A549 (cell line): Measurements from ENCODE around the gene ACKR1. TPM values are rescaled to one million over a fixed set of nuclear protein-coding genes. Genes with fewer than 3 reads are reported as not detected.
A peak's percentile ranks its signal among the peaks of the same experiment; 100 is the strongest.

Source experiments
- ATAC-seq, 2 experiments: fragments of 200-7000 bp in 1 of 2; fragments of >200 bp in 1 of 2; cut with Nextera tagmentation in 1 of 2; cut with Tn5 transposase in 1 of 2; 3 replicates each; pipeline versions ENCODE4 v1.8.0 to v1.9.1; 2018 to 2020; ENCODE audit warnings: mild to moderate bottlenecking in 1 of 2, moderate library complexity in 1 of 2
- CTCF ChIA-PET: fragments of 300-600 bp; sonication (Branson Sonifier 250); formaldehyde crosslinking; extraction: SDS; loops from one replicate; lab custom pipeline; 2021; ENCODE audit warnings: antibody characterized with exemption, inconsistent platforms; lab: Yijun Ruan, JAX
- POLR2A ChIA-PET: fragments of 350-600 bp; formaldehyde crosslinking; extraction: SDS; loops from one replicate; lab custom pipeline; 2021; ENCODE audit warnings: antibody characterized with exemption, inconsistent platforms; lab: Yijun Ruan, JAX
- DNase-seq, 2 experiments: peaks; one replicate each; pipeline versions ENCODE4 v3.0.0 to v3.0.0-alpha.2; 2011 to 2016; ENCODE audit warnings: low read depth in 1 of 2, low spot score in 1 of 2
- FAIRE-seq: peaks from 2 replicates; lab custom pipeline; 2011; peaks lifted over from hg19 to GRCh38; lab: Jason Lieb, UNC
- H3K27ac ChIP-seq, 2 experiments: fragments of >200 bp; sonication (Bioruptor Twin); formaldehyde crosslinking; 3 replicates each; pipeline ENCODE4 v1.5.1; 2016 to 2017
- H3K4me1 ChIP-seq: fragments of >200 bp; sonication (Bioruptor Twin); formaldehyde crosslinking; 3 replicates; pipeline ENCODE4 v1.6.1; 2016
- H3K4me2 ChIP-seq: fragments of >200 bp; sonication (Bioruptor Twin); formaldehyde crosslinking; 3 replicates; pipeline ENCODE4 v1.6.1; 2016
- H3K4me3 ChIP-seq: fragments of >200 bp; sonication (Bioruptor Twin); formaldehyde crosslinking; 3 replicates; pipeline ENCODE4 v1.5.1; 2016
- H3K9me3 ChIP-seq: fragments of >200 bp; sonication (Bioruptor Twin); formaldehyde crosslinking; 3 replicates; pipeline ENCODE4 v1.6.1; 2016
- ATOH8 ChIP-seq: fragments of 250-450 bp; sonication (Bioruptor Pico); IDR thresholded peaks from 2 replicates; pipeline ENCODE4 v1.5.0; 2020; ENCODE audit warnings: low read depth, mild to moderate bottlenecking, moderate library complexity
- CBX8 ChIP-seq: fragments of 200-600 bp; sonication (generic); IDR thresholded peaks from 2 replicates; pipeline ENCODE4 v1.6.1; 2016
- CEBPB ChIP-seq, 2 experiments: fragments of >200 bp in 1 of 2; sonication (Bioruptor Twin) in 1 of 2; formaldehyde crosslinking in 1 of 2; IDR thresholded peaks; 2 replicates each; pipeline ENCODE4 v1.6.1; 2012 to 2016
- CTCF ChIP-seq: fragments of >200 bp; sonication (Bioruptor Twin); formaldehyde crosslinking; IDR thresholded peaks from 3 replicates; pipeline ENCODE4 v1.5.1; 2016
- EHF ChIP-seq: fragments of 250-450 bp; sonication (Bioruptor Pico); IDR thresholded peaks from 2 replicates; pipeline ENCODE4 v1.5.0; 2020; ENCODE audit warnings: mild to moderate bottlenecking
- ESRRA ChIP-seq: fragments of 150-350 bp; IDR thresholded peaks from 2 replicates; pipeline ENCODE4 v1.6.1; 2014; ENCODE audit warnings: mild to moderate bottlenecking, low read length, borderline replicate concordance
- FOXS1 ChIP-seq: fragments of 250-450 bp; sonication (Bioruptor Pico); IDR thresholded peaks from 2 replicates; pipeline ENCODE4 v1.5.0; 2020; ENCODE audit warnings: mild to moderate bottlenecking, moderate library complexity
- HDAC2 ChIP-seq: fragments of 200-600 bp; sonication (generic); IDR thresholded peaks from 2 replicates; pipeline ENCODE4 v1.6.1; 2016
- HEYL ChIP-seq: fragments of 250-450 bp; sonication (Bioruptor Pico); IDR thresholded peaks from 2 replicates; pipeline ENCODE4 v1.8.0; 2021; ENCODE audit warnings: mild to moderate bottlenecking, moderate library complexity
- HOXA7 ChIP-seq: fragments of 250-450 bp; sonication (Bioruptor Pico); IDR thresholded peaks from 2 replicates; pipeline ENCODE4 v1.5.0; 2020; ENCODE audit warnings: mild to moderate bottlenecking, moderate library complexity
- HOXB13 ChIP-seq: fragments of 250-450 bp; sonication (Bioruptor Pico); IDR thresholded peaks from 2 replicates; pipeline ENCODE4 v1.5.0; 2020; ENCODE audit warnings: low read depth, mild to moderate bottlenecking, moderate library complexity
- HOXB5 ChIP-seq: fragments of 250-450 bp; sonication (Bioruptor Pico); IDR thresholded peaks from 2 replicates; pipeline ENCODE4 v1.5.0; 2020; ENCODE audit warnings: mild to moderate bottlenecking, moderate library complexity
- JUNB ChIP-seq: fragments of >200 bp; sonication (Bioruptor Twin); formaldehyde crosslinking; IDR thresholded peaks from 2 replicates; pipeline ENCODE4 v1.6.1; 2016
- KDM1A ChIP-seq: fragments of 200-600 bp; sonication (generic); IDR thresholded peaks from 2 replicates; pipeline ENCODE4 v1.6.1; 2016; ENCODE audit warnings: low read depth, mild to moderate bottlenecking
- KDM5A ChIP-seq: fragments of 200-600 bp; sonication (generic); IDR thresholded peaks from 2 replicates; pipeline ENCODE4 v1.6.1; 2016; ENCODE audit warnings: antibody characterized with exemption, mild to moderate bottlenecking
- MAFK ChIP-seq: fragments of 450-650 bp; IDR thresholded peaks from 2 replicates; pipeline ENCODE4 v1.6.1; 2014; ENCODE audit not compliant: partially characterized antibody
- MAZ ChIP-seq: fragments of 150-350 bp; IDR thresholded peaks from 2 replicates; pipeline ENCODE4 v1.6.1; 2014; ENCODE audit warnings: antibody characterized with exemption, low read depth, low read length, borderline replicate concordance
- MYC ChIP-seq: IDR thresholded peaks from 2 replicates; pipeline ENCODE4 v1.6.1; 2012; ENCODE audit warnings: mild to moderate bottlenecking, inconsistent platforms, low read length, improper control_type of control experiment, borderline replicate concordance
- NR3C1 ChIP-seq: fragments of >200 bp; sonication (Bioruptor Twin); formaldehyde crosslinking; IDR thresholded peaks from 3 replicates; pipeline ENCODE4 v1.6.1; 2017
- PHF8 ChIP-seq: fragments of 200-600 bp; sonication (generic); IDR thresholded peaks from 2 replicates; pipeline ENCODE4 v1.6.1; 2016; ENCODE audit warnings: low read depth, mild to moderate bottlenecking, antibody characterized with exemption, moderate library complexity, borderline replicate concordance
- POLR2A ChIP-seq: IDR thresholded peaks from 2 replicates; pipeline ENCODE4 v1.6.1; 2012; ENCODE audit warnings: mild to moderate bottlenecking, low read length
- POLR2AphosphoS2 ChIP-seq: conservative IDR thresholded peaks from 2 replicates; pipeline ENCODE4 v1.6.1; 2012; ENCODE audit warnings: low read length, improper control_type of control experiment, inconsistent platforms
- RCOR1 ChIP-seq: fragments of 150-350 bp; IDR thresholded peaks from 2 replicates; pipeline ENCODE4 v1.6.1; 2014; ENCODE audit warnings: antibody characterized with exemption, low read length, low read depth
- REST ChIP-seq: fragments of 200-600 bp; sonication (generic); IDR thresholded peaks from 2 replicates; pipeline ENCODE4 v1.6.1; 2016; ENCODE audit warnings: antibody characterized with exemption, mild to moderate bottlenecking, moderate library complexity
- RNF2 ChIP-seq: fragments of 200-600 bp; sonication (generic); IDR thresholded peaks from 2 replicates; pipeline ENCODE4 v1.6.1; 2016; ENCODE audit warnings: low read depth, mild to moderate bottlenecking, antibody characterized with exemption, moderate library complexity, borderline replicate concordance
- ZNF302 ChIP-seq: fragments of 250-450 bp; sonication (Bioruptor Pico); IDR thresholded peaks from 2 replicates; pipeline ENCODE4 v1.9.0; 2021; ENCODE audit warnings: inconsistent platforms, mild to moderate bottlenecking, moderate library complexity
- ZSCAN20 ChIP-seq: fragments of 250-450 bp; sonication (Bioruptor Pico); IDR thresholded peaks from 2 replicates; pipeline ENCODE4 v1.8.0; 2022; ENCODE audit warnings: mild to moderate bottlenecking, moderate library complexity
- WGBS: methylation state at CpG from one replicate; pipeline ENCODE4 v1.1.6; 2017; ENCODE audit errors: missing lambda C conversion rate; 5-methylcytosine and 5-hydroxymethylcytosine counted together
- polyA plus RNA-seq, 4 experiments: library from polyadenylated mRNA; depleted of rRNA in 3 of 4; stranded (reverse); fragments of >200 nt; fragmentation: RNase III in 1 of 4; extraction: RNeasy Plus Mini Kit Qiagen cat#74134 plus additional on column Dnase treatment in 1 of 4; gene quantifications; 2 replicates in 3 of 4; 3 replicates in 1 of 4; pipeline ENCODE4 v1.2.3, GENCODE V29; 2011 to 2017
- TF ChIP-seq, protein P1 (sequence below): IDR thresholded peaks from 2 replicates; pipeline ENCODE4 v1.6.1; 2012
- TF ChIP-seq, protein P2 (sequence below): fragments of 450-650 bp; IDR thresholded peaks from 2 replicates; pipeline ENCODE4 v1.6.1; 2014; ENCODE audit warnings: antibody characterized with exemption
- TF ChIP-seq, protein P3 (sequence below): fragments of >200 bp; sonication (Bioruptor Twin); formaldehyde crosslinking; IDR thresholded peaks from 2 replicates; pipeline ENCODE4 v1.6.1; 2016

ACKR1 gene
- polyA plus RNA-seq, 2 of the 4 experiments (the other 2 are of a cell fraction) = not detected

GRCh38 chr1:159187033-159187432 lies 17.6 kb upstream of the ACKR1 start:
- 68% methylated on average over 3 of the region's 3 CpGs for WGBS
- CTCF ChIA-PET = no interaction called here
- TF ChIP-seq, protein P1, sequence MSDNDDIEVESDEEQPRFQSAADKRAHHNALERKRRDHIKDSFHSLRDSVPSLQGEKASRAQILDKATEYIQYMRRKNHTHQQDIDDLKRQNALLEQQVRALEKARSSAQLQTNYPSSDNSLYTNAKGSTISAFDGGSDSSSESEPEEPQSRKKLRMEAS = no peak
- TF ChIP-seq ZNF302 (CRISPR knock-in tag) (no peak), HOXA7 (CRISPR knock-in tag) (no peak), FOXS1 (no peak), ATOH8 (CRISPR knock-in tag) (no peak), CEBPB (IDR thresholded peaks at IDR 0.05) (no peak), RCOR1 (no peak), MYC (no peak), HOXB5 (no peak), NR3C1 (no peak), JUNB (no peak), RNF2 (no peak), MAFK (no peak), HOXB13 (CRISPR knock-in tag) (no peak), POLR2AphosphoS2 (no peak), CTCF (no peak), PHF8 (no peak), KDM5A (no peak), POLR2A (no peak)
- TF ChIP-seq, protein P2, sequence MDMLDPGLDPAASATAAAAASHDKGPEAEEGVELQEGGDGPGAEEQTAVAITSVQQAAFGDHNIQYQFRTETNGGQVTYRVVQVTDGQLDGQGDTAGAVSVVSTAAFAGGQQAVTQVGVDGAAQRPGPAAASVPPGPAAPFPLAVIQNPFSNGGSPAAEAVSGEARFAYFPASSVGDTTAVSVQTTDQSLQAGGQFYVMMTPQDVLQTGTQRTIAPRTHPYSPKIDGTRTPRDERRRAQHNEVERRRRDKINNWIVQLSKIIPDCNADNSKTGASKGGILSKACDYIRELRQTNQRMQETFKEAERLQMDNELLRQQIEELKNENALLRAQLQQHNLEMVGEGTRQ = no peak
- TF ChIP-seq, all 56 proteins: peak for 0
- DNase-seq (no peak), ATAC-seq (no peak), FAIRE-seq (no peak)
- POLR2A ChIA-PET = no interaction called here
- Histone ChIP-seq H3K4me3 (no peak overlapping the region), H3K4me2 (no peak overlapping the region), H3K27ac (no peak overlapping the region), H3K4me1 (no peaks in the 10 kb centered on the region), H3K9me3 (no peaks in the 10 kb centered on the region)

DNA sequence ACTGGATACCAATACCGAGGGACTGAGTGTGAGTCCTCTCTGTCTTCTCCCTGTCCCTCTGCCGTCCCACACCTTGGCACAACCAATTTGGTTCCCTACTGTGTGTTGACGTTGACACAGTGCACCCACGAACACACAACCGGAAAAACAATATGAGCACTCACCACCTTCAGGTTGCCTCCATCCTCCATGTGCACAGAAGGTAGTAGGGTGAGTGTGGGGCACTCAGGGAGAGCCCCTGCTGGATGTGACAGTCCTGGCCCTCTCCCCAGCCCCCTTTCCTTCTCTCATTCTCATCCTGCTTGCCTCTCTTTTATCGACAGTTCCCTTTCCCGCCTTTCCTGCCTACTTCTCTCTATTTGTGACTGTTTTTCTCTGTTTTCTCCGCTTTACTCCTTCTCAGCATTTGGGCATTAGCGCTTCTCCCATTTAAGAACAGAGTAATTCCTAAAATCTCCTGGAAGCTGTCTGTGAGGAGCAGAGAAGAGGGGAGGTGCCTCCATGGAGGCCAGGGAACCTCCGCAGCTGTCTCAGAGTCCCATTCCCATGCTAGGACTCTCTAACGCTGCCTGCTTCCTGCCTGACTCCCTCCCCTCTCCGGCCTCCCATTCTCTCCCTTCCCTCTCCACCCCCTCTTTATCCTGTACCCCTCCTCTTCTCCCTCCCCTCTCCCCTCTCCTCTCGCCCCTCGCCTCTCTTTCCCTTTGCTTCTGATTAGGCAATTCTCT lies 16.9 kb upstream of the ACKR1 start:
- no peaks in the 10 kb centered on the region for H3K4me1 ChIP-seq
- POLR2A ChIA-PET = no interaction called here
- no peak overlapping the region for H3K27ac ChIP-seq
- CTCF ChIA-PET = interaction anchor here (1.1 to 1.7 kb wide), 2 partner anchors 10 to 27 kb away, joined by 3 to 6 read pairs; no protein-coding TSS in a partner anchor
- DNase-seq (no peak), ATAC-seq (peak; percentile 16 to 37; a peak in 2 of 6 replicates), FAIRE-seq (no peak)
- peak overlapping the region; percentile 53 for H3K4me2 ChIP-seq
- peak overlapping the region; percentile 26; the same call in 1 of the 3 replicates for H3K4me3 ChIP-seq
- H3K9me3 ChIP-seq = no peaks in the 10 kb centered on the region
- 31% methylated on average over 14 of the region's 14 CpGs for WGBS
- TF ChIP-seq, protein P3, sequence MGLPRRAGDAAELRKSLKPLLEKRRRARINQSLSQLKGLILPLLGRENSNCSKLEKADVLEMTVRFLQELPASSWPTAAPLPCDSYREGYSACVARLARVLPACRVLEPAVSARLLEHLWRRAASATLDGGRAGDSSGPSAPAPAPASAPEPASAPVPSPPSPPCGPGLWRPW = no peak
- TF ChIP-seq HOXB5 (no peak), ESRRA (no peak), ATOH8 (CRISPR knock-in tag) (no peak), EHF (CRISPR knock-in tag) (no peak), CBX8 (no peak), ZNF302 (CRISPR knock-in tag) (no peak), RCOR1 (no peak), HEYL (CRISPR knock-in tag) (no peak), POLR2A (no peak), RNF2 (no peak), MAZ (no peak), ZSCAN20 (CRISPR knock-in tag) (no peak), MYC (no peak), HDAC2 (no peak), KDM1A (no peak), REST (no peak)
